Kidney epithelial cell (primary cell): Measurements from ENCODE around the gene TMEM232. TPM values are rescaled to one million over a fixed set of nuclear protein-coding genes. Genes with fewer than 3 reads are reported as not detected.

ENCODE experiments used
- DNase-seq: peaks from one replicate; pipeline ENCODE4 v3.0.0-alpha.2; 2010; ENCODE audit warnings: low read depth
- H3K27me3 ChIP-seq: 2 replicates; pipeline ENCODE4 v1.6.0; 2011; ENCODE audit warnings: low read length; ENCODE audit not compliant: control insufficient read depth, insufficient read depth
- H3K36me3 ChIP-seq: 2 replicates; pipeline ENCODE4 v1.5.1; 2011; ENCODE audit warnings: low read length; ENCODE audit not compliant: control insufficient read depth, insufficient read depth
- H3K4me3 ChIP-seq: 2 replicates; pipeline ENCODE4 v1.5.1; 2011; ENCODE audit warnings: low read depth, mild to moderate bottlenecking, control low read depth, low read length
- total RNA-seq: library from RNA; depleted of rRNA; stranded (reverse); fragments of >200 nt; gene quantifications from 2 replicates; pipeline ENCODE4 v1.2.3, GENCODE V29; 2015
- TF ChIP-seq, protein P1 (sequence below): IDR thresholded peaks from 2 replicates; pipeline ENCODE4 v1.5.1; 2011; ENCODE audit warnings: mild to moderate bottlenecking, moderate library complexity, low read length, control low read depth, inconsistent platforms; ENCODE audit not compliant: insufficient read depth, poor library complexity, severe bottlenecking

TMEM232 gene
- total RNA-seq, 1 donor from 2014 or later: 10.9 TPM

GRCh38 chr5:110496276-110496675, 230.2 kb downstream of the TMEM232 start:
- Histone ChIP-seq H3K36me3 (no peaks in the 10 kb centered on the region), H3K27me3 (no peaks in the 10 kb centered on the region), H3K4me3 (no peak overlapping the region)
- TF ChIP-seq, protein P1, sequence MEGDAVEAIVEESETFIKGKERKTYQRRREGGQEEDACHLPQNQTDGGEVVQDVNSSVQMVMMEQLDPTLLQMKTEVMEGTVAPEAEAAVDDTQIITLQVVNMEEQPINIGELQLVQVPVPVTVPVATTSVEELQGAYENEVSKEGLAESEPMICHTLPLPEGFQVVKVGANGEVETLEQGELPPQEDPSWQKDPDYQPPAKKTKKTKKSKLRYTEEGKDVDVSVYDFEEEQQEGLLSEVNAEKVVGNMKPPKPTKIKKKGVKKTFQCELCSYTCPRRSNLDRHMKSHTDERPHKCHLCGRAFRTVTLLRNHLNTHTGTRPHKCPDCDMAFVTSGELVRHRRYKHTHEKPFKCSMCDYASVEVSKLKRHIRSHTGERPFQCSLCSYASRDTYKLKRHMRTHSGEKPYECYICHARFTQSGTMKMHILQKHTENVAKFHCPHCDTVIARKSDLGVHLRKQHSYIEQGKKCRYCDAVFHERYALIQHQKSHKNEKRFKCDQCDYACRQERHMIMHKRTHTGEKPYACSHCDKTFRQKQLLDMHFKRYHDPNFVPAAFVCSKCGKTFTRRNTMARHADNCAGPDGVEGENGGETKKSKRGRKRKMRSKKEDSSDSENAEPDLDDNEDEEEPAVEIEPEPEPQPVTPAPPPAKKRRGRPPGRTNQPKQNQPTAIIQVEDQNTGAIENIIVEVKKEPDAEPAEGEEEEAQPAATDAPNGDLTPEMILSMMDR: no peak
- DNase-seq: no peak

DNA sequence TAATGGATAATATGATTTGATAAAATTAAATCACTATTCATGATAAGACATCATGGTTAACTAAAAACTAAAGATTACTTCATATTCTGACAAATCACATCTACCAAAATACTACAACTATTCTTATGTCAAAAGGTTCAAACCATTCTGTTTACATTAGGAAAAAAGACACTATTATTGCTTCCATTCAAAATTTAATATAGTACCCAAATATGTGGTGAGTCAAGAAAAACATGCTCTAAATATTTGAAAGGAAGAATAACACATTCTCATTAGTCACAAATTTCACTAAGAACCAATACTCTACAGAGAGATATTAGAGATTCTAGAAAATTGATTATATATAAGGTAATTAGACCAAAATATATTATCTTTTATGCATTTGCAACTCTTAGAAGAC, 234.0 kb downstream of the TMEM232 start:
- no peaks in the 10 kb centered on the region for H3K27me3 ChIP-seq
- no peaks in the 10 kb centered on the region for H3K36me3 ChIP-seq
- TF ChIP-seq, protein P1: no peak
- no peak overlapping the region for H3K4me3 ChIP-seq
- no peak for DNase-seq

GRCh38 chr5:110478895-110479294, 247.6 kb downstream of the TMEM232 start:
- Histone ChIP-seq H3K36me3 (no peaks in the 10 kb centered on the region), H3K4me3 (no peak overlapping the region), H3K27me3 (no peaks in the 10 kb centered on the region)
- DNase-seq: peak; percentile 70
- TF ChIP-seq, protein P1: no peak

DNA sequence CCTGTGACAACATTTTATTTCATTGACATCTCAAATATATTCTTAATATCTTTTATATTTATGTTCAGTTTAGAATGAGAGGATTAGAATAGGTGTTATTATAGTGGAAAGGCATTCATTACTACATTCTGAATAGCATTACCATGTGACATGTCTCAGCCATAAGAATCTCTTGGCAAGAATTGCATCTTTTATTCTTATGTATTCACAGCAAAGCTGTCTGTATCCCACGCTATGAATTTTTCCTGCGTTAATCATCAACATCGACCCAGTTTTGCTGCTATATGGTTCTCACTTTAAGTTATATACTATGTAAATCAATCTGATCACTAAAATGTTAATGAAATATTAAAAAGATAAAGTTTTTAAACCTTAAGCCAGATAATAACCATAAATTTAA, 248.6 kb downstream of the TMEM232 start:
- no peaks in the 10 kb centered on the region for H3K27me3 ChIP-seq
- no peaks in the 10 kb centered on the region for H3K36me3 ChIP-seq
- DNase-seq: no peak
- TF ChIP-seq, protein P1: no peak
- H3K4me3 ChIP-seq: no peak overlapping the region

DNA sequence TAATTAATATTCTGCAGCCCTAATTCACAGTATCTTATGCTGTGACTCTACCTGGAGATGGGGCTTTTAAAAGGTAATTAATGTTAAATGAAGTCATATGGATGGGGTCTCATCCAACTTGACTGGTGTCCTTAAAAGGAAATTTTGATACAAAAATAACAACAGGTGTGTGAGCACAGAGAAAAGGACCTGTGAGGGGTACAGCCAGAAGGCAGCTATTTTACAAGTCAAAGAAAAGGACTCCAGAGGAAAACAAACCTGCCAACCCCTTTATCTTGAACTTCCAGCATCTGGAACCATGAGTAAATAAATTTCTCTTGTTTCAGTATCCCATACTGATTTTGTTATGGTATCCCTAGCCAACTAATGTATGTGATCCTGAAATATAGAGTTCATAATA, 250.3 kb downstream of the TMEM232 start:
- H3K4me3 ChIP-seq: no peak overlapping the region
- TF ChIP-seq, protein P1: no peak
- H3K36me3 ChIP-seq: no peaks in the 10 kb centered on the region
- no peaks in the 10 kb centered on the region for H3K27me3 ChIP-seq
- no peak for DNase-seq

DNA sequence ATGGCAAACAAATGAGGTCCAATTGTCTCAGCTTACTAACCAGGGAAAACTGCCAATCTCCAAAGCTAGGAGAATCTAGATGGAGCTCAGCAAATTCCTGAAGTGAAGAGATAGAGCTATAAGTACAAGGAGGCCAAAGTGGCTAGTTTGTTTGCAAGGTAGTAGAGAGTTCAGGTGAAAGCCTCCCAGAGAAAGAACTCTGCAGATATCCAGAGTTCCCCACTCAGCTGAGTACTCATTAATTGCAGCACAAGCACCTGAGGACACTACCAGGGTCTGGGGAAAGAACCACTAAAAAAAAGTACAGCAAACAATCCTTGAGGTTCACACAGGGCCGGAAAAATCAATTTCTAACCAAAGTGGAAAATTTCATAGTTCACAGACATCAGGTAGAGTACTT, 250.9 kb downstream of the TMEM232 start:
- Histone ChIP-seq H3K4me3 (no peak overlapping the region), H3K36me3 (no peaks in the 10 kb centered on the region), H3K27me3 (no peaks in the 10 kb centered on the region)
- DNase-seq: no peak
- TF ChIP-seq, protein P1: no peak
